GM18873 (cell line): ENCODE results near the gene PAX3.
A peak's percentile ranks its signal among the peaks of the same experiment; 100 is the strongest.

ENCODE experiments used
- ATAC-seq: cut with Tn5 transposase; IDR thresholded peaks from one replicate; pipeline ENCODE4 v1.9.1; 2021; ENCODE audit warnings: mild to moderate bottlenecking, moderate library complexity, moderate number of reproducible peaks; ENCODE audit not compliant: unreplicated experiment, low FRiP score

The PAX3 gene

DNA sequence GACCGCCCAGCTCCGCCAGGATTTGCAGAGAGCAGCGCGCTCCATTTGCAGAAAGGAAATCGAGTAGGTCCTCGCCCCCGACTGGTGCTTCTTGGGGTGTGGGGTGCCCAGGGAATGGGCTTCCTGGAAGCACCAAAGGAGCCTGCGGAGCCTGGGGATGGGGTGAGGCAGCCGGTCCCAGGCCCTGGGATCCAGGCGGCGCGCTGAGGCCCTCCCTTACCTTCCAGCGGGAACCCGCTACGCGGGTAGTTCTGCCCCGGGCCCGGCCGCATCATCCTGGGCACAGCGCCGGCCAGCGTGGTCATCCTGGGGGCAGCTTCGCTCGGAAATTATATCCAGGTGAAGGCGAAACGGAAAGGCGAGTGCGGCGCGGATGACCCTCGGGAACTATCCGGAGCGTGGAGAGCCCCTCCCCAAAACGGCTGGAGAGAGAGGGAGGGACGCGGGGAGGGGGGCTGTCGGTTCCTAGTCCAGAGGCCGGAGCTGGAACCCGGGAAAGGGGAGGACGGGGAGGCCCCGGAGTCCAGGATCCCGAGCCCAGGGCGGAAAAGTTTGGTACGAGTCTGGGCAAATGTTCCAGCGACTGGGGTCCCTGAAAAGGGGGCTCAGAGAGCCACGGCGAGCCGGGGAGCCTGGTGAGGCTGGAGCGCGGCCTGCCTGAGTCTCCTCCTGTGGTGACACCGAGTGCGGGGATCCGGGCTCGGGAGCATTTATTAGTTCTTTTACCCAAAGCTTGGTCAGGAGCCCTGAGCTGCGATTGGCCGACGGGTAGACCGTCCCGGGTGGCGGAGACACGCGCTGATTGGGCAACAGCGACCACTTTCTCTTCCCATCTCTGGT, at the start of gene PAX3:
PAX3 (minus strand) TSS at position 688 of the 840 bp plus-strand sequence; CDS start at position 305, 383 bp downstream.
- ATAC-seq, result no peak

DNA sequence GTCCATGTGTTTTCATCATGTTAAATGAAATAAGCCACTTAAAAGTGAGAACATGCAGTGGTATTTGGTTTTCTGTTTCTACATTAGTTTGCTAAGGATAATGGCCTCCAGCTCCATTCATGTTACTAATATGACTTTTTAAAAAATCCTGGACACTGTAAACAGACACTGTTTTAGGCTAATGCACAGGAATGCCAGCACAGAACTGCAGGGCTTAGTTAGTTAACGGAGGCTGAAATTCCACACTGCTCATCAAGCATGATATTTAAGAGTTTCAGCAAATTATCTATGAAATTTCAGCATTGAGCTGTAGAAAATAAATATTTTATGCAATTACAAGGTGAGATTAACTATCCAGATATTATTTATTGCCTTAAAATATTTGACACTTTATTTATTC, 42.5 kb upstream of the PAX3 start:
- no peak for ATAC-seq

DNA sequence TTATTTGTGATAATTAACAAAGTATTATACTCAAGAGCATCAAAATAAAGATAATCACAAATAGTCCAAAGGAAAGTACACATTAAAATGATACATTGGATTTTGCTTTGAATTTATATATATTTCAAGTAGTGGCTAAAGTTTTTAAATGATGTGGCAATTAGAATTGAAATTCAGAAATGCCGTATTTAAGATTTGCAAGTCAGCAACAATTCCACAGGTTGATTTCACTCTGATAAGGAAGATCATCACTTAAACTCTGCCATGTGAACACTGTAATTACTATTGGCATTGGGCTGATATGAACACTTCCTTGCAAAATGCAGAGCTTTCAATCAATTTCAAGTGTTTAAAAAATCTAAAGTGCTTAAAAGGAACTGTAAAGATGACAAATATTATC, 39.6 kb upstream of the PAX3 start:
- ATAC-seq, result no peak

DNA sequence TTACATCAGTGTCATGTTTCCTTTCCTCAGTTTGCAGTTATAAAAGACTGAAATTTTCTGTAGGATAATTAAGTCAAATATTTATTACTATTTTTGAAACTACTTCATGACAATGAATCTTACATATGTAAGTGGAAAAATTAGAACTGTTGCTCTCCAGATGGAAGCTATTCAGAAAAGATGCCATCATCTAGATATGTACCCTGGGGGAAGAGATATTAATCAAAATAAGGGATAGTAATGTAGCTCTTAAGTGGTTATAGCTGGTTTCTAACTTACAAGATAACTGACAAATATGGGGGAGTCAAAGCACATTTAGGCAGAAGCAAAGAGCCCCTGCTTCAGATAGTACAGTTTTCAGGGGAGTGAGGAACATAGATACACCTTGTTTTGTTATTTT, 38.1 kb upstream of the PAX3 start:
- ATAC-seq, result no peak

DNA sequence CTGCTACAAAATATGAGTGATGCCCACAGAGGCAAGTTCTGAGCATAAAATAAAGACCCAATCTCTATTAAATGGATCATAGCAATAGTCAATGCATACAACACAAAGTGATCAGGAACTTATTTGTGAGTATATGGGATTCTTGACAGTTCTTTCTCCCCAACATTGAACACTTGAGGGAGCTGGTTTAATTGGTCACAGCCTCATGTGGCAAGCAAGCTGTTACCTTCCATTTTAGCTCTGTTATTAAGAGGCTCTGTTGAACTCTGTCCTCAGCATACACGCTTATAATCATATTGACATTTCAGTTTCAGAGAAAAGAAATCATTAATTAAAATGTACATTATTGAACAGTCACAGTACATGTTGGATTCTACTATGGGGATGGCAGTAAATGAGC, 37.6 kb upstream of the PAX3 start:
- no peak for ATAC-seq

DNA sequence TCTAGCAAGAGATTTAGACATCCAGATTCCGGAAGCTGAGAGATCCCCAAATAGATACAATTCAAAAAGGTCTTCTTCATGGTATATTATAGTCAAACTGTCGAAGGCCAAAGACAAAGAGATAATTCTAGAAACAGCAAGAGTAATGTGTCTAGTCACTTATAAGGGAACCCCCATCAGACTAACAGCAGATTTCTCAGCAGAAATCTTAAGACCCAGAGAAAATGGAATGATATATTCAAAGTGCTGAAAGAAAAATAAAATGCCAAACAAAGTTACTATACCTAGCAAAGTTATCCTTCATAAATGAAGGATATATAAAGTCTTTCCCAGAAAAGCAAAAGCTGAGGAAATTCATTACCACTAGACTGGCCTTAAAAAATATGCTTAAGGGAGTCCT, 36.1 kb upstream of the PAX3 start:
- ATAC-seq, result no peak

DNA sequence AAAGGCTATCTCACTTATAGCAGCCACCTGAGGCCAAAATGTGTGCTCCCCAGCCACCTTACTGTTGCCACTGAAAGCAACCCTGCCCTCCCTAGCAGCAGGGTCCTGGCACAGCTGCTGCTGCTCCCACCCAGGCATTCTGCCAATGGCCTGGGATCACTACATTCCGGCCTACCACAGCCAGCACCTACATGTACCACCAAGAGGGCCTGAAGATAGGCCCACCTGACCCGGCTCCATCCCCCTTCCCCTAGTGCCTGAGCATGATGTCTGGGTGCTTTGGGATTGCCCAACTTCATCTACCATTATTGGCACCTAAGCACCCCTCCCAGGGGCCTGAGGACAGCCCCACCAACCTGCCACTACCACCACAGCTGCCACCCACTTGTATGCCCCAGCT, 34.6 kb upstream of the PAX3 start:
- no peak for ATAC-seq

DNA sequence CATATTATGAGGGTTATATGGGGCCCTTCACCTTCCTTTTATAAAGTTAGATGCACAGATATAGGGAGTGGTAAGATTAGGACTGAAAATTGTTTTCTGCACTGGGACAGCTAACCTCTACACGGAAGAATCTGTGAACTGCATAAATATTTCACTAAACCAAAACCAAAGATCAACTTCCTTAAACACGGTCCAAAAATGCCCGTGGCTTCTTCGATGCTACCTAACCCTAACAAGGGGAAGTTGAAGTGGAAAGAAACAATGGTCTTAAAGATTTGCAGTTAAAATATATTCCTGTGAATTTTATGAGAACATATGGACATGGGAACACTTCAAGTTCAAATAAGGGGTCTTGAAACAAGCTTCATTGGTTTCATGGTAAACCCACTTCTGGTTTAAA, 33.3 kb upstream of the PAX3 start:
- ATAC-seq, result no peak

DNA sequence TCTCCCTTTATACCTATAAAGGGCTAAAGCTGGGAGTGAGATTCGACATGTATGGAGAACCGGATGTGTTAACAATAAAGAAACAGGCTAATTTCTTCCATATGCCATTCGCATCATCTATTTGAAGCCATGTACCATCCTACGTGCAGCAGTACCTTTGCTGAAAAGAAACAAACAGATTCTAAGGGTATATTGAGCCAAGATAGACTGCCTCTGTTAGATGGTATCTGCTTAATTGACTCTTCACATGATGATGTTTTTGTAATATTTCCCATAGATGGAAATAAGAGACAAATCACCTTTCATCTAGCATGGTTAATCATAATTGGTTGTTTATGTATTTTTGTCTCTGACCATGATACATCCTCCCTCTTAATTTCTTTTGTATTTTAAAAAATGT, 32.1 kb upstream of the PAX3 start:
- no peak for ATAC-seq

DNA sequence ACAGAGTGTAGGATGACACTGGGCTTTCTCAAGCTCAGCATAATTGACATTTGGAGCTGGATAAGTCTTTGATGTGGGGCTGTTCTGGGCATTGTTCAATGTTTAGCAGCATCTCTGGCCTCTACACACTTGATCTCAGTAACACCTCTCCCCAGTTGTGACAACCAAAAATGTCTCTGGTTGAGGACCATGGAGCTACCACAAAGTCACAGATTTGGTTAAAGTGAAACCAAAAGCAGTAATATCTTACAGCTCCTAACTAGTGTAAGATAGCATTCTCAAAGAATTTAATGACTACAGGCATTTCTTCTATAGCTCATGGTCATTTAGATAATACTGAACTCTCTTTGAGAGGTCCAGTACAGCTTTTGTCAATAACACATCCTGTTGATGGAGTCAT, 23.4 kb upstream of the PAX3 start:
- ATAC-seq, result no peak

DNA sequence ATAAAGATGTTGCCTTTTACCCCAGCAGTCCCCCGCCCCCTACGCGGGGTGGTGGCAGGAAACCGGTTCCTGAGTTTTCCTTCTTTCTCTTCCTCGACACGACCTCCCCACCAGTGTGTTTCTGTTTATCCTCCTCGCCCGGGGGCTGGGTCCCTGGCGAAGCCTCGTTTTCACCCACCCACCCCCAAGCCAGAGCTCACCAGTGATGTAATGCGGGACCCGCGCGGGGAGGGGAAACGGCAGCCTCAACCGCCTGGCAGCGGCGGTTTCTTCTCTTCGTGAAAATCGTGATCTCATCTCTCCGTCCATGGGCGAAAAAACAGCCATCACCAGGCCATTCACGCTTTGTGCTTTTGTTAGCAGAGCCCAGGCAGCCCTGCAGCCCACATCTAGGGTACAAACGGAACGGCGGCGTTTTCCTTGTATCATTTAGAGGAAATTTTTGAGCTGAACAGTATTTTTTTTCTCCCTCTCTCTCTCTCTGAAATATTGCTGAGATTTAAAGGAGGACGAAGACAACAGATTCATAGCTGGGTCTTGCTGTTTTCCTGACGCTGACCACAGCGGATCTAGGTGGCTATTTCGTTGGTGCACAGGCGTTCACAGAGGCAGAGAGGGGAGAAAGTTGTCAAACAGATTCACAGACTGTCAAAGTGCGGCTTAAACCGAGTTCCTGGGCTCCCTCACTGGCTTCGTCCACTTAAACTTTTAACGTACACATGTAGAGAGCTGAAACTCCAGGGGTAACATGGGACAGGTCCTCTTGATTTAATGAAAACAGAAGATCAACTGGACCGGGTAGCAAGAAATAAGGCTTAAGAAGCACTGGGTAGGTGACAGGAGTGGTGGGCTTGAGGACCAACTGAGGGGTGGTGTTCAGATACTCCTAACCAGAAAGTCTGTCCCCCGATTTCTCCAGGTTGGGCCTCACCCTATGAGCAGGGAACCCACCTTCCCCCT, 21.9 kb upstream of the PAX3 start:
- no peak for ATAC-seq

DNA sequence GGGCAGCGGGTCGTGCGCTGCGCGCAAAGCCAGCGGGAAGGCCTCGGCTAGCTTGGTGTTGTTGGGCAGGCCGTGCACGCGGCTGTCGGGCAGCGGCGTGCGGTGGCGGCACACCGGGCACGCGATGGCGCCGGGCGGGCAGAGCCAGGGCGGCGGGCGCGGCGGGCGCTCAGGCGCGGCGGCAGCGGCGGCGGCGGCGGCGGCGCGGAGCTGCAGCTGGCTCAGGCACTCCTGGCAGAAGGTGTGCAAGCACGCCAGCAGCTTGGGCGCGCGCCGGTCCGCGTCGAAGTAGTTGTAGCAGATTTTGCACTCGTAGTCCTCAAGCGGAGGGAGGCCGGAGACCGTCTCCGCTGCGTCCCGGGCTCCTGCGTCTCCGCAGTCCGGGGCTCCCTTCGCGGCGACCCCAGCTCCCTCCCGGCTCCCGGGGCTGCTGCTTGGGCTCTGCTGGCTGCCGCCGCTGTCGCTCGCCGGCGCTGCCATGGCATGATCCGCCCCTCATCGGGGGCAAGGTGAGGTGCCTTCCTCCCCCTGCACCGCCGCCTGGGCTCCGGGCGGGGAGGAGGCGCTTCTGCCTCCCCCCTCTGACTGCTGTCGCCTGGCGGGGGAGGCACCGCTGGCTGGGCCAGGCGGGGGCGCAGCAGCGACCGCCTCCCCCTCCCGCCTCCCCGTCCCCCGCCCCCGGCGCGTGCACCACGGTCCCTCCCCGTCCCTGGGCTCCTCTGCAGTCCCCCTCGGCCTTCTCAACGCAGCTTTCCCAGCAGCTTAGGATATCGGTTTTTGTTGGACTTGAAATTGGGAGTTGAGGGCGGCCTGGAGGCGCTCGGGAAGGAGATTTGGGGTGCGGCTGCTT, 21.0 kb upstream of the PAX3 start:
- peak; percentile 35 for ATAC-seq

DNA sequence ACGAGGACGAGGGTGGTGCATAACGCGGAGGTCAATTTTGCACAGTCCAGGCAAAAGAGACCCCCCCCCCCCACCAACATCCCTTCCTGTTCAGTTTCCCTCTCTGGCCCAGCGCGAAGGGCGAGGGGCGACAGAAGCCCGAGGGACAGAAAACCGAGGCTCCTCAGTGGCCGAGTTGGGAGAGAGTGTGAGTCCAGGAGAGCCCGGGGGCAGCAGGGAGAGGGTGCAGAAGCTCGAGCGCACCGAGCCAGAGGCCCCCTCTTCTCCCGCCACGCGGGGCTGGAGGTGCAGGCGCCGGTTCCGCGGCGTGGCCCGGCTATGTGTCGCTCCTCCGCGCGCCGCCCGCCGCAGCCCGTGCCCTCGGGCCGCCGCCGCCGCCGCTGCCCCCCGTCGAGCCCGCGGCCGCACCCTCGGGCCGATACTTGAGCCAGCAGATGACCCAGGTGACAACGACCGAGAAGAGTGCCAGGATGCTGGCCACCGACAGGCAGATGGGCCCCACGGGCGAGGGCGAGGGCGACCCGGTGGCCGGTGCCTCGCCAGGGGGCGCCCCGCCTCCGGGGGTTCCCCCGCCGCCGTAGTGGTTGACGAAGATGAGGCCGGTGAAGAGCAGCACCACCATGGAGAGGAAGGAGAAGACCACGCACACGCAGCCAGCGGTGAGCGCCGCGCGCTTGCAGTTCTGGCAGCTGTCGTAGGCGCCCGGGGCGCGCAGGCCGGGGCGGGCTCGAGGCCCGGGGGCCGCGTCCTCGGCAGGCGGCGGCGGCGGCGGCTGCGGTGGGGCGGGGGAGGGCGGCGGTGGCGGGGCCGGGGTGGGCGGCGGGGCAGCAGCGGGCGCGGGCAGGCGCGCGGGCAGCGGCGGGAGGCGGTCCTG, 20.2 kb upstream of the PAX3 start:
- peak; percentile 42 for ATAC-seq

DNA sequence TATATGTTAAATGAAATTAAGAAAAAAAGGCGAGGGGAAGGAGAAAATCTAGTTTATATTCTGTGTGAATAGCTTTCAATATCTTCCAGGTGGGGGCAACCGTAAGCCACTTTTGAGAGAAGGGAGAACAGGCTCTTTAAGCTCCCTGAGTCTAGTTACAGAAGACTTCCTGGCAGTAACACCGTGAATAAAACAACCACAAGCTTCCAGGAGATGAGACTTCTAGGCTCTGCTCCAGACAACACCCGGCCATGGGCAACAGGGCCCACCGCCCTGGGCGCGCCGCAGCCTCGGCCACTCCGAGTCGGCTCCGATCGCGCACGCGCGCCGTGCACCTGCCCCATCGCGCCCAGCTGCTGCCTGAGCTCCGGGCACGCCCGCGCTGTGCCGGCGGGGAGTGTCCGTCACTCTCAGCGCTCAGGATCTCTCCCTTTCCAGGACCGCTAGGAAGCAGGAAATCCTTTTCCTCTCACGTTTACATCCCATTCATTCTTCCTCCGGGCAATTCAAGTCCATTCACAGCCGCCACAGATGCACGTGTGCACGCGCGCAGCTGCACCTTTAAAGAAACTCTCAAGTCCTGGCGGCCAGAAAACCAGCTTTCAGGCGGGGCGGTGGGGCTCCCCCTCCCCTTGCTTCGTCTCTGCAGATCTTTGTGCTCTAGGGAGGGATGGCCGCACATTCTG, 19.4 kb upstream of the PAX3 start:
- ATAC-seq, result peak; percentile 44

DNA sequence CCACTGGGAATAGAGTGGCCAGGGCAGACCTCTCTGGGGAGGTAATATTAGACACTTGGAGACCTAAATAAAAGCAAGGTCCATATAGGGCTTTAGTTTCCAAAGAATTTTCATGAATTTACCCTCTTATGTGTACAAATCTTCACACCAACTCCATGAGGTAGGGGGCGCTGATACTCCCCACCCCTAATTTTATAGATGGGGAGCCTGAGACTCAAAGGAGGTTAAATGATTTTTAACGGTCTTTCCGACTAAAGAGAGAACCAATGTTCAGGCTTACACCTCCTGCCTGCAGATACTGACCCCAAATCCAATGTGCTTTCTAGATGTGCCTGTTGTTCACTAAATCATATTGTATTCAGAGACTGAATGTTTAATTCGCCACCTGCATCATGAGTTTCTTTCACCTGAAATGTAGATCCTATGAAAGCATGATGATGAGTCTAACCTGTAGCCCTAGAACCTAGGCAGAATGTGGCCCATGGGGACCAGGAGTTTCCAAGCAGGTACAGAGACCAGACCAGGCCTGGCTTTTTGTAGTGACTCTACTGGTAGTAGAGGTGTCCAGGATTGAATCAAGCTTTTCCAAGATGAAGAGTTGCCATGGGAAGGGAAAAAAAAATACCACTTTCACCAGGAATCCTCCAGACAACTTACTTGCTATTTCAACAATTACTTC, 16.8 kb upstream of the PAX3 start:
- ATAC-seq, result no peak

DNA sequence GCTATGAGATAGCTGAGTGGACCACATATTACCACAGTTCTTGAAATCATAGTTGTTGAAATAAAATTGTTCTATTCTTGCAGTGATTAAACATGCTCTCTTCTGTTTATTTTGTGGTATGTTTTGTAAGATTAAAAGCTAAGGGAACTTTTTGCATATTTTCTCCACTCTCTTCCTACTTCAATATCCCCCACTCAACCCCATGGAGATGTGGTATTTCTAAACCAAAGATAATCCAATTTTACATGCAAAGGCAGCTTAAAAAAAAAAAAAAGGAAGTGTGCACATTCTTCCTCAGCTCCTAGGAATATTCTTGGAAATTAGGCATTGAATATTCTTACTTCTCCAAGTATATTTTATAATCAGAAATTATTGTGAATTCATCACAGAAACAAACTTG, 15.0 kb upstream of the PAX3 start:
- no peak for ATAC-seq

DNA sequence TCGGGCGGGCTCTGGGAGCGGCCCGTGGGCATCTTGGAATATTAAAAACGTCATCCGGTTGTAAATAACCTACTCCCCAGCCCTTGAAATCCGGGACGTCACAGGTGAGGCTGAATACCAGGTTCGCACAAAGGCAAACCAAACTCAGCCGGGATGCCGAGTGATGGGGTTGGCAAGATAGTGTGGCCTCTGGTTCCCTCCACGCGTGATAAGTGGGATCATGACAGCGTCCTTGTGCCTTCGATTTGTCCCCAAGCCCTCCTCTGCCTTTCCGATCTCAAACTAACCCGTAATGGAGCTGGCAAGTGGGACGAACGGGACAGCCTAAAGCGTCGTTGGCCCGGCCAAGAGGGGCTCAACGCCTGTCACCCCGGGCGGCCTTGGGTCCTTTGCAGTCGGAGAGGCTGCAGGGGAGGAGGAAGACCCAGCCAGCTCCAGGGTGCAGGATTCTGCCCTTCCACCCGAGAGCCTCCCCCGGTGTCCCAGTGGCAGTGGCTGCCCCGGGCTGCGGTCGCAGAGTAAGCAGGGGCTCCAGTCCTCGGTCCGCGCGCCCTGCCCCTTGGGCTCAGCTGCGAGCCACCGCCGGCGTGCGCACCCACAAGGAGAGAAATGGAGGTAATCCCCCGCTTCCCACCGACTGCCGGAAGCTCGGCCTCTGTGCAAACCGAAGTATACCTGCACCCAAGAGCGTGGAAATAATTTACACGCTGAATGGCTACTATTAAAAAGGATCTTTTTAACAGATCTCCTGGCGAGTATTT, 13.4 kb upstream of the PAX3 start:
- no peak for ATAC-seq
